Gastroesophageal sphincter (tissue), 3 donors: ENCODE measurements around the gene DMGDH.

Experiments used
- POLR2A ChIP-seq, 2 donors: fragments of 450-650 bp; IDR thresholded peaks; one replicate each; pipeline ENCODE4 v1.6.1; 2017; ENCODE audit warnings: antibody characterized with exemption in 2 of 2, mild to moderate bottlenecking in 2 of 2, moderate library complexity in 1 of 2
- POLR2AphosphoS5 ChIP-seq: sonication (generic); formaldehyde crosslinking; IDR thresholded peaks from one replicate; pipeline ENCODE4 v1.6.1; 2017; ENCODE audit warnings: antibody characterized with exemption
- TF ChIP-seq, protein P1 (sequence below), 4 experiments: fragments of 200-600 bp in 2 of 4; fragments of 450-650 bp in 2 of 4; sonication (generic) in 1 of 4; IDR thresholded peaks; one replicate each; pipeline ENCODE4 v1.5.1; 2017 to 2019; ENCODE audit warnings: antibody characterized with exemption in 4 of 4, mild to moderate bottlenecking in 2 of 4, moderate library complexity in 2 of 4

DNA sequence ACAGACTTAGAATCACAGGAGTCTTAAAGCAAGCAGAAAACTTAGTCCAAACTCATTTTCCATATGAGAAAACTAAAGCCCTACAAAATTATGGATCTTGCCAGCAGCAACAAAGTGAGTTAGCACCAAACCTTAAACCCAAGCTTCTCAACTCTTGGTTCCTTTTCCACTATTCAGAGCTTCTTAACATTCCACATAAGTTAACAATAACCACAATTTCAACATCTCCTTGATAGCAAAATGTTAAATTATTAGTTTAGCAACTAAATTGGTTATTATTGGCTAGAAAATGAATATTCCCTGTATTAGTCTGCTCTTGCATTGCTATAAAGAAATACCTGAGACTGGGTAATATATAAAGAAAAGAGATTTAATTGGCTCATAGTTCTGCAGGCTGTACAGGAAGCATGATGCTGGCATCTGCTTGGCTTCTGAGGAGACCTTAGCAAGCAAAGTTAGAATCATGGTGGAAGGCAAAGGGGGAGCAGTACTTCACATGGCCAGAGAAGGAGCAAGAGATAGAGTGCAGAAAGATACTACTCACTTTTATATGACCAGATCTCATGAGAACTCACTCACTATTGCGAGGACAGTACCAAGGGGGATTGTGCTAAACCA is 58.1 kb downstream of the DMGDH start:
- TF ChIP-seq POLR2AphosphoS5 (no peak), POLR2A (IDR thresholded peaks at IDR 0.05) (no peak)
- TF ChIP-seq, protein P1, sequence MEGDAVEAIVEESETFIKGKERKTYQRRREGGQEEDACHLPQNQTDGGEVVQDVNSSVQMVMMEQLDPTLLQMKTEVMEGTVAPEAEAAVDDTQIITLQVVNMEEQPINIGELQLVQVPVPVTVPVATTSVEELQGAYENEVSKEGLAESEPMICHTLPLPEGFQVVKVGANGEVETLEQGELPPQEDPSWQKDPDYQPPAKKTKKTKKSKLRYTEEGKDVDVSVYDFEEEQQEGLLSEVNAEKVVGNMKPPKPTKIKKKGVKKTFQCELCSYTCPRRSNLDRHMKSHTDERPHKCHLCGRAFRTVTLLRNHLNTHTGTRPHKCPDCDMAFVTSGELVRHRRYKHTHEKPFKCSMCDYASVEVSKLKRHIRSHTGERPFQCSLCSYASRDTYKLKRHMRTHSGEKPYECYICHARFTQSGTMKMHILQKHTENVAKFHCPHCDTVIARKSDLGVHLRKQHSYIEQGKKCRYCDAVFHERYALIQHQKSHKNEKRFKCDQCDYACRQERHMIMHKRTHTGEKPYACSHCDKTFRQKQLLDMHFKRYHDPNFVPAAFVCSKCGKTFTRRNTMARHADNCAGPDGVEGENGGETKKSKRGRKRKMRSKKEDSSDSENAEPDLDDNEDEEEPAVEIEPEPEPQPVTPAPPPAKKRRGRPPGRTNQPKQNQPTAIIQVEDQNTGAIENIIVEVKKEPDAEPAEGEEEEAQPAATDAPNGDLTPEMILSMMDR (IDR thresholded peaks at IDR 0.05) = no peak
